GM19193 (cell line): ENCODE data around the gene LINC00237.

Experiments
- POLR2A ChIP-seq: IDR thresholded peaks from 4 replicates; pipeline ENCODE4 v1.6.1; 2011; ENCODE audit not compliant: insufficient read depth, insufficient read length; ENCODE audit errors: extremely low read depth

LINC00237 gene

DNA sequence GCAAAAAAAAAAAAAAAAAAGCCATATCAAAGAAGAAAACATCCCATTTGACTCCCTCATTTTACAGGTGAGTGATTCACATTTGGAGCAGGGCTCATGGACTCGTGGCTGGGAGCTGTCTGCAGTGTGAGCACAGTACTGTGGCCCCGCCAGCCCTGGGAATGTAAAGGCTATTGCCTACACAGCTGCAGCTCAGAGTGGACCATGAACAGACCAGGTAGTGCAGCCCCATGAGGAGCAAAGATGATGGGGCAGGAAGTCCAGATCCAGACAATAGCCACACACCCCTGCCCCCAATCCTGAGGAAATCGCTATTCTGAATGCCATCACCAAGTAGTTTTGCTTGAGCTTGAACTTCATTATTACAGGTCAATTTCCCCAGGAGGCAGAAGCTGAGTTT lies 55.4 kb downstream of the LINC00237 start:
- no peak for TF ChIP-seq POLR2A

DNA sequence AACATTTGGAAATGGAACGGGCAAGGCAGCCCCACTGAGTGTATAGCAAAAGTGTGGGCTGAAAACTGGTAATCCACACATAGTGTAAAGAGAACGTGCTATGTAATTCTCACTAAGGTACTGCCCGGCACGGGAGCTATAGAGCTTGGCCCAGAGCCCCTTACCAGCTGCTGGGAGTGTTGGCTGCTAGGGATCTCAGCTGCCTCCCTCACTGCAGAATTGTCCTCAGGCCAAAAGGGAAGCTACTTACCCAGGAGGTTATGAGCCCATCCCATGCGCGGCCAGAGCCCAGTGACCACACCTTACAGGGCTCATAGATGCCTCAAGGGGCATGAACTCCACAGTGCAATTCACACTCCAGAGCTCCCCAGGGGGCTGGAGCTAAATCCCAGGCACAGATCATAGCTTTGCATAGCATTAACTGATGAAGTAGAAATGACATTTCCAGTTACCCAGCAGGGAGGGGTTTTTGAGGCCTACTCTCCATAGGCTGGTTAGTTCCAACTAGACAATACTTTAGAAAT lies 56.8 kb downstream of the LINC00237 start:
- TF ChIP-seq POLR2A = no peak

DNA sequence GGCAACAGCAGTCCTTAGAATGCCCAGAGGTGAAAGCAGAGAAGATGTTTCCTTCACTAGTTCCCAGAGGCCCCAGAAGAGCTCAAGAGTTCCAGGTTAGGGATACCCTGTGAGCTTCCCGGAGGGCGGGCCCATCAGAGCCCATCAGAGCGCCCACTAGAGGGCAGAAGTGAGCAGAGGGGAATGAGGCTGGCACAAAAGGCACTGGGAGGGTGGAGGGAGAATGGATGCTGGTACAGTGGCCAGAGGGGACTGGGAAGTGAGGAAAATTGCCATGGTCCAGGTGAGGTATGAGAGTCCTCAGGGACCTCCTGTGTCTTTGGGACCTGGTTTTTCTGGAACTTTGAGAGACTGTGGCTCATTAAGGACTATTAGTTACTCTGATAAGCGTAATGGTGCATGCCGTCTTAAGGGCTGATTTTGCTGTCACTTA lies 57.3 kb downstream of the LINC00237 start:
- TF ChIP-seq POLR2A = no peak

DNA sequence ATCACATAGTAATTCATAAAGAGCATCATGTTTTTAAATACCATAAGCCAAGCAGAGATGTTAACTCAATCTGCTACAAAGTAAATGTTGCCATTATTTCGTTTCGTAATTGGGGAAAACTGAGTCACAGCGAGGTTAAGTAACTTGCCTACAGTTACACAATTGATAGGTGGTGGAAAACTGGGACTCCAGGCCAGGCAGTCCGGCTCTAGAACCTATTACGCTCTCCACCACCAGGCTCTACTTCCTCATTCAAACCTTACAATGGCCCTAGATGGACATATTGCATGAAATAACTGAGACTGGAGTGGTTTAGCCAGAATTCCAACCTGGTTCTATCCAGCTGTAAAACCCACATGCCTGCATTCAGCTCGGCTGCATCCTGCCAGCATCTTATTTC lies 58.2 kb downstream of the LINC00237 start:
- no peak for TF ChIP-seq POLR2A

DNA sequence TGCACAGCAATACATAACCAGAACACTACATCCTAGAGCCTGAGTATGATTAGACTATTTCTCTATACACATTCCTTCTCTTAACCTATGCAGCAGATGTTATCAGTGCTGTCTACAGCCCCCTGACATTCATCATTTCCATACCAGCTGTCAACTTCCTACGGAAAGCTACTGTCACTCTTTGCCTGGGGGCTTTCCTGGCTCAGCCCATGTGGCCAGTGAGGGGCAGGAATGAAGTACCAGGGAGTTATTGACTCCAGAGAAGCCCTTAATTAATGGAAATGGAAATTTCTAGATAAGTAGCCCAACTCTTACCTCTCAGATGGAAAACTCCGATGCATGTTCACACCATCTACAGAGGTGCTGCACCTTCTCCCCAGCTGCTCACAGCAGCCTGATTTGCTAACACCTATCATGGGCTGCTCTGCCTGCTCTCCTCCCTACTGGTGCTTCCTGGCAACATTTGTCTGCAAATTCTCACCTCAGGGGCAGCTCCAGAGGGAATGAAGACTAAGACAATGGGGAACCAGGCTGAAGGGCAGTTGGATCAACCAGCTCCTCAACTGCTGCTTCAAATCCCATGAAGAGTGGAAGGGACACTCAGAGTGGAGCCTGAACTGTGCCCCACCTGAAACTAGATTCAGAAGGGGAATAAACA lies 59.6 kb downstream of the LINC00237 start:
- no peak for TF ChIP-seq POLR2A
